Endodermal cell (in vitro differentiated cells): ENCODE results near the gene IL15RA. TPM values are rescaled to one million over a fixed set of nuclear protein-coding genes. Genes with fewer than 3 reads are reported as not detected.

ENCODE experiments used
- DNase-seq: peaks from one replicate; pipeline ENCODE4 v3.0.0-alpha.2; 2017
- H3K27ac ChIP-seq: 2 replicates; pipeline ENCODE4 v1.5.1; 2013; ENCODE audit warnings: mild to moderate bottlenecking, low read depth, low read length, moderate library complexity
- H3K27me3 ChIP-seq: 2 replicates; pipeline ENCODE4 v1.6.1; 2013; ENCODE audit warnings: mild to moderate bottlenecking, low read length, moderate library complexity; ENCODE audit not compliant: insufficient read depth, control insufficient read depth, poor library complexity, severe bottlenecking
- H3K36me3 ChIP-seq: 2 replicates; pipeline ENCODE4 v1.7.0; 2013; ENCODE audit warnings: mild to moderate bottlenecking, low read length, moderate library complexity; ENCODE audit not compliant: control insufficient read depth, insufficient read depth
- H3K4me1 ChIP-seq: one replicate; pipeline ENCODE4 v1.7.0; 2013; ENCODE audit warnings: low read length; ENCODE audit not compliant: control insufficient read depth, insufficient read depth
- H3K4me3 ChIP-seq: 2 replicates; pipeline ENCODE4 v1.5.1; 2013; ENCODE audit warnings: mild to moderate bottlenecking, low read length, moderate library complexity
- H3K9ac ChIP-seq: 2 replicates; pipeline ENCODE4 v1.6.1; 2013; ENCODE audit warnings: mild to moderate bottlenecking, low read length, moderate library complexity; ENCODE audit not compliant: poor library complexity, severe bottlenecking; ENCODE audit errors: extremely low read depth
- H3K9me3 ChIP-seq: 2 replicates; pipeline ENCODE4 v1.6.1; 2013; ENCODE audit warnings: mild to moderate bottlenecking, low read length, moderate library complexity; ENCODE audit not compliant: control insufficient read depth
- H3K27ac Mint-ChIP-seq: 2 replicates; pipeline ENCODE4 v1.8.0; 2020; ENCODE audit warnings: mixed read lengths
- H3K27me3 Mint-ChIP-seq: 2 replicates; pipeline ENCODE4 v1.8.0; 2021; ENCODE audit warnings: mild to moderate bottlenecking, mixed read lengths; ENCODE audit not compliant: insufficient read depth
- H3K36me3 Mint-ChIP-seq: 2 replicates; pipeline ENCODE4 v1.8.0; 2020; ENCODE audit warnings: low read depth, mixed read lengths
- H3K4me1 Mint-ChIP-seq: 2 replicates; pipeline ENCODE4 v1.8.0; 2020; ENCODE audit warnings: mixed read lengths
- H3K4me3 Mint-ChIP-seq: 2 replicates; pipeline ENCODE4 v1.8.0; 2020; ENCODE audit warnings: mild to moderate bottlenecking, moderate library complexity, mixed read lengths
- H3K9me3 Mint-ChIP-seq: 2 replicates; pipeline ENCODE4 v1.8.0; 2020; ENCODE audit warnings: mild to moderate bottlenecking, mixed read lengths
- WGBS, 2 experiments: methylation state at CpG; one replicate each; pipeline versions ENCODE4 v1.1.5 to v1.1.7; 2013; ENCODE audit warnings: missing lambda C conversion rate in 2 of 2, mixed read lengths in 1 of 2; ENCODE audit not compliant: insufficient coverage in 1 of 2, insufficient read length in 1 of 2; 5-methylcytosine and 5-hydroxymethylcytosine counted together
- total RNA-seq, 2 donors: library from RNA; stranded (reverse); fragmentation: NEBNext Ultra II Directional in 1 of 2; extraction: Animal tissue kit (Norgen Biotek cat#: 25700) in 1 of 2; gene quantifications; 2 replicates in 1 of 2; 3 replicates in 1 of 2; pipeline ENCODE4 v1.2.1, GENCODE V29; 2021
- TF ChIP-seq, protein P1 (sequence below): fragments of 200-600 bp; sonication (generic); conservative IDR thresholded peaks from 2 replicates; pipeline ENCODE4 v1.5.0; 2021; ENCODE audit warnings: antibody characterized with exemption, mild to moderate bottlenecking

IL15RA gene
- total RNA-seq, 2 donors from 2014 or later = 0.35 to 0.37 TPM

DNA sequence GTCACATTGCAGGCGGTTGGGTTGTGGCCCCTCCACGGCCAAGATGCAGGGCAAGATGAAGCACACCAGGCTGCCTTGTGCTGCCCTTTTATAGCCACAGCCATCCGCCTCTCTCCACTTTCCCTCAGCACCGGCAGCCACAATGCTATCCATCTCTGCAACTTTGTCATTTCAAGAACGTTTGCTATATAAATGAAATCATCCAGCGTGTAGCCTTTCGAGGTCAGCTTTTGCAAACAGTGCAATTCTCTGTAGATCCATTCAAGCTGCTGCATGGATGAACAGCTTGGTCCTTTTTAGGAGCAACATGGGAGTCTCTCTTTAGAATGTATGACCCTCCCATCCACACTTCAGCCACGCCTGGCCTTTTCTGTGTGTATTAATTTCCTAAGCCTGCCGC is 6.4 kb upstream of the IL15RA start:
- Histone ChIP-seq H3K36me3 (no peaks in the 10 kb centered on the region), H3K27me3 (peaks cover 20% of the 10 kb centered on the region), H3K4me3 (no peak overlapping the region), H3K4me1 (no peaks in the 10 kb centered on the region), H3K9me3 (no peaks in the 10 kb centered on the region), H3K9ac (no peak overlapping the region), H3K27ac (no peak overlapping the region)
- TF ChIP-seq, protein P1, sequence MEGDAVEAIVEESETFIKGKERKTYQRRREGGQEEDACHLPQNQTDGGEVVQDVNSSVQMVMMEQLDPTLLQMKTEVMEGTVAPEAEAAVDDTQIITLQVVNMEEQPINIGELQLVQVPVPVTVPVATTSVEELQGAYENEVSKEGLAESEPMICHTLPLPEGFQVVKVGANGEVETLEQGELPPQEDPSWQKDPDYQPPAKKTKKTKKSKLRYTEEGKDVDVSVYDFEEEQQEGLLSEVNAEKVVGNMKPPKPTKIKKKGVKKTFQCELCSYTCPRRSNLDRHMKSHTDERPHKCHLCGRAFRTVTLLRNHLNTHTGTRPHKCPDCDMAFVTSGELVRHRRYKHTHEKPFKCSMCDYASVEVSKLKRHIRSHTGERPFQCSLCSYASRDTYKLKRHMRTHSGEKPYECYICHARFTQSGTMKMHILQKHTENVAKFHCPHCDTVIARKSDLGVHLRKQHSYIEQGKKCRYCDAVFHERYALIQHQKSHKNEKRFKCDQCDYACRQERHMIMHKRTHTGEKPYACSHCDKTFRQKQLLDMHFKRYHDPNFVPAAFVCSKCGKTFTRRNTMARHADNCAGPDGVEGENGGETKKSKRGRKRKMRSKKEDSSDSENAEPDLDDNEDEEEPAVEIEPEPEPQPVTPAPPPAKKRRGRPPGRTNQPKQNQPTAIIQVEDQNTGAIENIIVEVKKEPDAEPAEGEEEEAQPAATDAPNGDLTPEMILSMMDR = no peak
- Mint-ChIP-seq H3K4me1 (no peaks in the 10 kb centered on the region), H3K9me3 (no peaks in the 10 kb centered on the region), H3K36me3 (no peaks in the 10 kb centered on the region), H3K4me3 (no peak overlapping the region), H3K27me3 (peaks cover 36% of the 10 kb centered on the region), H3K27ac (no peak overlapping the region)
- WGBS, 2 experiments = 90 to 97% methylated on average over 7 to 9 of the region's 9 CpGs
- DNase-seq = no peak

DNA sequence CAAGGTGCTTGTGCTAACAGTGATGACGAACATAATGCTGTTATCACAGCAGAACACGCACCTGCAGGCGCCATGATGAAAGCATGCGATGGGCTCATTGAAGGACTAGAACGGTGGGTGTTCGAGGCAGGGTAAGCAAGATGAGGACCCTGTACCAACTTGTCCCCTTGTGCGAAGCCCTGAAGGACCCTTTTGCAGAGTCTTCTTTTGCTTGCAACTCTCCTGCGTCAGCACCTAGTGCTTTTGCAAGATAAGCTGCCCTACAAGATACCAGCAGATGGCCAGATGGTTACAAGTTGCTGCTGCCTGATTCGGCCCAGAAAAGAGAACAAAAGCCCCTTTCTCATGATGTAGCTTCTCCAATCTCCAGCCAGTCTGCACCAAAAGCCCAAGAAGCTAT is 4.2 kb upstream of the IL15RA start:
- Mint-ChIP-seq H3K4me1 (peaks cover 2% of the 10 kb centered on the region), H3K27ac (no peak overlapping the region), H3K9me3 (no peaks in the 10 kb centered on the region), H3K27me3 (peaks cover 50% of the 10 kb centered on the region), H3K36me3 (no peaks in the 10 kb centered on the region), H3K4me3 (no peak overlapping the region)
- TF ChIP-seq, protein P1 = no peak
- no peaks in the 10 kb centered on the region for H3K4me1 ChIP-seq
- H3K27ac ChIP-seq = no peak overlapping the region
- 84 to 90% methylated on average over 9 of the region's 9 CpGs for WGBS, 2 experiments
- no peak for DNase-seq
- H3K36me3 ChIP-seq = no peaks in the 10 kb centered on the region
- H3K9me3 ChIP-seq = no peaks in the 10 kb centered on the region
- H3K4me3 ChIP-seq = no peak overlapping the region
- peaks cover 42% of the 10 kb centered on the region for H3K27me3 ChIP-seq
- H3K9ac ChIP-seq = no peak overlapping the region

DNA sequence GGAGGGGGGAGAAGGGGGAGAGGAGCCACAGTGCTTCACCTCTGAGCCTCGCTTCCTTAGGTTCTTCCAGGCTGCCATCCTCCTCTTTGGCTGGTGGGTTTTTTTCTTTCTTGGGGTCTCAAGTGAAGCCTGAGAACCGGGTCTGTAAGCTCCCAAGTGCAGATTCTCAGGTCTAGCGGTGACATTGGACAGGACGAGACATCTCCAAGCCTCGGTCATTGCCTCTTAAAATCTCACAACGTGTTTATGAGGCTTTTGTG is 817 bp upstream of the IL15RA start:
- Histone ChIP-seq H3K9me3 (no peaks in the 10 kb centered on the region), H3K4me1 (no peaks in the 10 kb centered on the region), H3K27me3 (peaks cover 55% of the 10 kb centered on the region), H3K27ac (no peak overlapping the region), H3K36me3 (no peaks in the 10 kb centered on the region), H3K9ac (no peak overlapping the region), H3K4me3 (peak overlapping the region; percentile 83)
- WGBS, 2 experiments = 12 to 20% methylated on average over 5 to 6 of the region's 6 CpGs
- H3K4me3 Mint-ChIP-seq = peak overlapping the region; percentile 63
- TF ChIP-seq, protein P1 = no peak
- H3K4me1 Mint-ChIP-seq = peaks cover 5% of the 10 kb centered on the region
- H3K27me3 Mint-ChIP-seq = peaks cover 59% of the 10 kb centered on the region
- no peak for DNase-seq
- H3K9me3 Mint-ChIP-seq = no peaks in the 10 kb centered on the region
- H3K27ac Mint-ChIP-seq = no peak overlapping the region
- H3K36me3 Mint-ChIP-seq = no peaks in the 10 kb centered on the region
